CD4-positive, alpha-beta T cell treated with Interferon gamma for 1 hour (primary cell): ENCODE measurements around the gene SNX7.

Experiments used
- DNase-seq: peaks from one replicate; pipeline ENCODE4 v3.0.0-alpha.2; 2020

The SNX7 gene

DNA sequence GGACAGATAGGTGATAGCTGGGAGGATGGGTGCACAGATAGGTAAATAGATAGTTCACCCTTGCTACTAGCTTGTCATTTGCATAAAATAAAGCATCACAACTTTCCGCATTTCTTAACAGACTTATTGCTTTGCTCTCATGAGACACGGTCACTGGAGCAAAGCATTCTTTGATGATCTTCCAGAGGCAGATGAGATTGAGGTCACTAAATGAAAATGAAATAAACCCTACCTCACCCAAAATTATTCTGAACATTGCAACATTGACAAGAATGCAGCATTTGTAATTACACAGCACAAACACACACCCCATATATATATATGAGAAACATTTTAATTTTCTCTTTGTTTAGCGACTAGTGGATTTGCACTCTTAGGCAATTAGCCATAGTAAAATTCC, 107.6 kb downstream of the SNX7 start:
- DNase-seq: no peak

DNA sequence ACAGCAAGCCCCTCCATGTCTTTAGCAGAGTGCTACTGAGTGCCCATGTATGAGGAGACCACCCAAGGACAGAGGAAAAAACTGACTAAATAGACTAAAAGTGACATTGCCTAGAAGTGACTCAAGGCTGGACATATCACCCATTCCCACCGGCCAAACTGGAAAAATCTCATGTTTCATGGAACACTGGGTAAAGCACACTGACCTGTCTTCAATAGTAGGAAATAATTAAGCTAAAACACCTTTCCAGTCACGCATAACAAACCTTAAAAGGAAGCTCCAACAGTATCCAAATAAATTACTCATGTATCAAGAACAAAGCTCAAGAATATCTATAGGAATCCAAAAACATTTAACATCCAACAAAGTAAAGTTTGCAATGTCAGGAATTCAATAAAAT, 120.4 kb downstream of the SNX7 start:
- DNase-seq: no peak

- DNase-seq: no peak
Measured at GRCh38 chr1:98783821-98784220, 122.3 kb downstream of the SNX7 start.

DNA sequence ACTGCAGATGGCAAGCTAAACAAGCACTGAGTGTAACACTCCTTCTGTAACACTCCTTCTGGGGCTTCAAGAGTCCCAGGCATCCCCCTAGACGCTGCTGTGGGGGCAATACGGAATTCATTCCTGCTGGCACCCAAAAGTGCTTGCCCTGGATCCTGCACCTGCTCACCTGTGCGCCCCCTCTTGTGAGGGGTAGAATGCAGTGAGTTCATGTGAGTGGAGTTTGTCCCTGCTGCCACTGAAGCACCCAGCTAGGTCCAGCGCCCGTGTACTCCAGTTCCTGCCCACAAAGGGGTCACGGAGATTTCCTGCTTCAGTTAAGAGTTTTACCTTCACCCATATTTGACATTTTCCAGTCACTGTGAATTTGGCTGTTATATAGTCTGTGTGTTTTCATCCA, 130.0 kb downstream of the SNX7 start:
- DNase-seq: no peak

- DNase-seq: no peak
Measured at GRCh38 chr1:98792123-98792522, 130.6 kb downstream of the SNX7 start.

DNA sequence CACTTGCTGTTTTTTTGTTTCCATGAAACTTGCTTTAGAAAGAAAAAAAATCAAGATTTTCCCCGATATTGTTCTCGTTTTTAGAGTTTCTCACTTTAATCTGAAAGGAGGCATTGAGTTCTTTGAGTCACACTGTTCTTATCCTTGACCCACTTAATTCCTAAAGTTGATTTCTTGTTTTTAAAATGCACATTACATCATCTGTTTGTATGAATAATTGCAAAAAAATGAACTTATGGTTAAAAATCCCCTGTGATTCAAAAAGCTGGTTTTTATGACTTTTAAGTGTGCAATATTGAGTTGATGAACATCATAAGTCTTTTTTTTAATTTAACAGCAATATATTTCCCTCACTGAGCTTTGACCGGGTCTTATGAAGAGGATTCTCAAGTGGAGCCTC, 131.6 kb downstream of the SNX7 start:
- DNase-seq: no peak

- peak; percentile 44 for DNase-seq
Measured at GRCh38 chr1:98794196-98794886, 132.8 kb downstream of the SNX7 start.

DNA sequence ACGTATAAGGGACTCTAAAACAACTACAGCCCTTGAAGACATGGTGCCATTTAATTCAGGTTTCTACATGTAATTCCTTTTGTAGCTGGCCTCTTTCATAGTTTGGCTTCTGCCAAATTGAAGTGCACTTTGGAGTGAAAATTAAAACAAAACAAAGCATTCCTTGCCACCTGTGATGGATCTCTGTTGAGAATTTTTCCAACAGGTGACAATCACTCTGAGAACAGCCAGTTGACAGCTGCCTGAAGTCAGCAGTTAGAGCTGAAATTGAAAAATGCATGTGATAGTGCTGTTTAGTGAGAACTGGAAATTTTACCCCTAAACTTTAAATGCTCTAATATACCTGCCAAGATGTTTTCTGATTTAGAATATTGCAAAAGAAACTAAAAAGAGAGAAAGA, 134.5 kb downstream of the SNX7 start:
- no peak for DNase-seq

DNA sequence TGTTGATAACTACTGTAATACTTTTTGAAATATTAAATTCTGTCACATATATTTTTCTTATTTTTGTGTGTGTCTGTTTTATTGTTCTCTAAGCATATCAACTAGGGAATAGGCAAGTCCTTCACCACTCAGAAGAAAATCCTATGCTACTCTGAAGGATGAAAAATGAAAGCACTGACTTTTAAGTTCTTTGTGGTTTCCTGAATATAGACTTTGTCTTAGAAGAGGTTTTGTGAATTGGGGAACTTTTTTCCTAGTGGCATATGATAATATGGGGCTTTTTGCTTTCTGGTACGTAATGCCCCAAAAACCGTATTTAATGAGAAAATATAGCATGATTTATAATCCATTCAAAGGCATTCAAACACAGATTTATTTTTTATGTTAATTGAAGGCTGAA, 136.0 kb downstream of the SNX7 start:
- no peak for DNase-seq
